Measurements from ENCODE around the gene SLA2.
"Not testable (repeated sequence)": the region's sequence is repeated elsewhere in the genome, so short reads cannot be mapped to it uniquely, and the experiment has no call there.

The SLA2 gene

GRCh38 chr20:36573103-36573797 is 72.7 kb downstream of the SLA2 start, which contains the start of gene TGIF2:
TGIF2 (plus strand) TSS chr20:36573597; CDS start chr20:36578775, 5,178 bp downstream.
- no peak for DNase-seq

GRCh38 chr20:36572701-36573102 is 73.3 kb downstream of the SLA2 start:
- DNase-seq: no peak

DNA sequence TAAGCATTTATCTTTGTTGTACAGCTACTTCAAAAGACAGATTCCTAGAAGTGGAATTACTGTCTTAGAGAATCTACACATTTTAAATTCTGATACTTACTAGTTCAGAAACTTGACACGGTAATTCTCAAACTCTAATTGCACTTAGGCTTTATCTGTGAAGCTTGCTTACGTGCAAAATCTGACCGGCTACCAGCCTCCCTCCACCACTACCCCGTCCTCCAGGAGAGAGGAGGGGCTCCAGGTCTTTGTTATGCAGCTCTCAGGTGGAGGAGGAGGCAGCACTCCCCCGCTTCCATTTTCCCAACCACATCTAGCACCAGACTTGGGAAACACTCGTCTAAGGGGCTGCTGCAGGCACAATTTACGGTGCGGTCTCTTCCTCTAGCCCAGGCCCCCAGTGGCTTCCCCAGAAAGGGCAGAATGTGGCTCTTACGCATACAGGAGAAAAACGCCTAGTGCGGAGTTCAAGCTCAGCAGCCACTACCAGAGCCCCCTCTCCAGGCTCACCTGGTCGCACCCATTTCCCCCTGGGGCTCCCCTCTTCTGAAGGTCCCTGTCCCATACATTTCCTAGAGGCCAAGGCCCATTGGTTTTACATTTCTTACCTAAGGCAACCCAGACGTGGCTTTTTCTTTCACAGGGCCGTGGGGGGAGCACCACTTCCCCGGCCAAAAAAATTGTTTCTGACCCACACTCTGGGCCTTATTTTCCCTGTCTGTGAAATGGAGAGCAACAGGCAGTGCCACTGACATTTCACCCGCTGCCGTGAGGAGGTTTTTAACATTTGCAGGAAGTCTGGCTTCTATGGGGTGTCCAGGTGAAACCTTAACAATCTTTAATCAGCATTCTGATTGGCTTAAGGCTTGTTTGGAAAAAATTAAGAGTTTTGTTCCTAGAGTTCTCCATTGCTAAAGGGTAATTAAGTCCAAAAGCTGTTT is 74.2 kb downstream of the SLA2 start:
- no peak for DNase-seq

DNA sequence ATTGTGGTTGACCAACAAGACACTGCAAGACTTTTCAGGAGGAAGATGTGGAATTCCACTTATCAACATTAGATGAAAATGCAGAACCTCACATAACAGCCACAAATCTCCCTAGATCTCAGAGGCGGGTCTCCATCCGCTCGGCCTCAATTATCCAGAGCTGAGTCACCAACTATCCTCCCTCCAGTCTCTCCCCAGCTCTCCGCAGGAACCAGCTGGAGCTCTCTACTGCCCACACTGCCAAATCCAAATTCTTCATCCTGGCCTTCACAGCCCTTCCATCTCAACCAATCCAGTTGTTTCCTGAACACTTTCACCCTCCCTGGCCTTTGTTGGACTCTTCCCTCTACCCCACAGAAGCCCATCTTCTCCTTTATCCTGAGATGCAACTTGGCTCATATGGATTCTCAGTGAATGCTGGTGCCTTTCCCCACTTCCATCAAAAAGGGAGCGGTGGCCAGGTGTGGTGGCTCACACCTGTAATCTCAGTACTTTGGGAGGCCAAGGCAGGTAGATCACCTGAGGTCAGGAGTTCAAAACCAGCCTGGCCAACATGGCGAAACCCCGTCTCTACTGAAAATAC is 76.1 kb downstream of the SLA2 start:
- DNase-seq: no peak

- no peak for DNase-seq
Measured at GRCh38 chr20:36565520-36565919, 80.5 kb downstream of the SLA2 start.

- not testable (repeated sequence) for DNase-seq
Measured at GRCh38 chr20:36564726-36565121, 81.3 kb downstream of the SLA2 start.

- not testable (repeated sequence) for DNase-seq
Measured at GRCh38 chr20:36564078-36564725, 81.8 kb downstream of the SLA2 start.

DNA sequence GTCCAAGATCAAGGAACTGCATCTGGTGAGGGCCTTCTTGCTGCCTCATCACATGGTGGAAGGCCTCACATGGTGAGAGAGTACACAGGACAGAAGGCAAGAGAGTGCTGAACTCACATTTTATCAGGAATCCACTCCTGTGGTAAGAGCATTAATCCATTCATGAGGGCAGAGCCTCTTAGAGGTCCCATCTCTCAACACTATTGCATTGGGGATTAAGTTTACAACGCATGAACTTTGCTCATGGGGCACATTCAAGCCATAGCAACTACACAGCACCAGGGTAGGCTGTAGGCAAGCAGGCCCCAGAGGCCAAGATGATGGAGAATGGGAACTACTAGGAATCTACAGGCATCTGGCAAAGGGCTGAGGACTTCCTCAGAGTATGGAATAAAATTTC is 82.6 kb downstream of the SLA2 start:
- no peak for DNase-seq

- no peak for DNase-seq
Measured at GRCh38 chr20:36562724-36563123, 83.3 kb downstream of the SLA2 start.
